ENCODE results near the gene PRPF6.

The PRPF6 gene

GRCh38 chr20:64035933-64036345 lies 55.0 kb downstream of the PRPF6 start, which contains the start of gene C20orf204:
Gene C20orf204, plus strand, starts transcription at chr20:64036182. Its CDS starts 142 bp downstream, at chr20:64036324.
- no peak for DNase-seq (ENCODE audit: low read depth in 2 of 2)

- no peak for DNase-seq (ENCODE audit: low read depth in 2 of 2)
These were observed 55.6 kb downstream of the PRPF6 start for GRCh38 chr20:64036346-64037198.

GRCh38 chr20:64037199-64037497 lies 56.2 kb downstream of the PRPF6 start:
- no peak for DNase-seq (ENCODE audit: low read depth in 2 of 2)

GRCh38 chr20:64037498-64038213 lies 56.7 kb downstream of the PRPF6 start:
- no peak for DNase-seq (ENCODE audit: low read depth in 2 of 2)

- no peak for DNase-seq (ENCODE audit: low read depth in 2 of 2)
These were observed 57.3 kb downstream of the PRPF6 start for GRCh38 chr20:64038224-64038564.

GRCh38 chr20:64038565-64039292 lies 57.8 kb downstream of the PRPF6 start:
- DNase-seq (ENCODE audit: low read depth in 2 of 2): peak; percentile 58 to 66

GRCh38 chr20:64039293-64040160 lies 58.6 kb downstream of the PRPF6 start:
- no peak for DNase-seq (ENCODE audit: low read depth in 2 of 2)

GRCh38 chr20:64040231-64041039 lies 59.5 kb downstream of the PRPF6 start:
- DNase-seq (ENCODE audit: low read depth in 2 of 2): no peak

GRCh38 chr20:64041040-64041780 lies 60.3 kb downstream of the PRPF6 start:
- DNase-seq (ENCODE audit: low read depth in 2 of 2): no peak

- DNase-seq (ENCODE audit: low read depth in 2 of 2): no peak
These were observed 60.8 kb downstream of the PRPF6 start for GRCh38 chr20:64041781-64042053.

GRCh38 chr20:64042054-64042781 lies 61.3 kb downstream of the PRPF6 start:
- no peak for DNase-seq (ENCODE audit: low read depth in 2 of 2)

GRCh38 chr20:64043768-64044167 lies 62.8 kb downstream of the PRPF6 start:
- no peak for DNase-seq (ENCODE audit: low read depth in 2 of 2)

GRCh38 chr20:64044484-64045247 lies 63.7 kb downstream of the PRPF6 start:
- DNase-seq (ENCODE audit: low read depth in 2 of 2): no peak

GRCh38 chr20:64045346-64046011 lies 64.5 kb downstream of the PRPF6 start:
- no peak for DNase-seq (ENCODE audit: low read depth in 2 of 2)

- DNase-seq (ENCODE audit: low read depth in 2 of 2): no peak
These were observed 66.1 kb downstream of the PRPF6 start for GRCh38 chr20:64047046-64047389.

- DNase-seq (ENCODE audit: low read depth in 2 of 2): no peak
These were observed 67.1 kb downstream of the PRPF6 start for GRCh38 chr20:64047968-64048401.

- DNase-seq (ENCODE audit: low read depth in 2 of 2): no peak
These were observed 67.6 kb downstream of the PRPF6 start for GRCh38 chr20:64048402-64049044.
